BJ (cell line): ENCODE data around the gene MGARP. TPM values are rescaled to one million over a fixed set of nuclear protein-coding genes. Genes with fewer than 3 reads are reported as not detected.

Experiments
- CTCF ChIA-PET: fragments of 350-600 bp; formaldehyde crosslinking; extraction: SDS; loops from one replicate; lab custom pipeline; 2021; ENCODE audit warnings: antibody characterized with exemption, inconsistent platforms; lab: Yijun Ruan, JAX
- POLR2A ChIA-PET: fragments of 300-600 bp; sonication (Branson Sonifier 250); formaldehyde crosslinking; extraction: SDS; loops from one replicate; lab custom pipeline; 2021; ENCODE audit warnings: antibody characterized with exemption; lab: Charles Lee
- DNase-seq: peaks from one replicate; pipeline ENCODE4 v3.0.0-alpha.2; 2011; ENCODE audit warnings: low read depth
- H3K27me3 ChIP-seq: 2 replicates; pipeline ENCODE4 v1.6.0; 2011; ENCODE audit warnings: low read length; ENCODE audit not compliant: control insufficient read depth, insufficient read depth
- H3K36me3 ChIP-seq: 2 replicates; pipeline ENCODE4 v1.5.1; 2011; ENCODE audit warnings: low read length; ENCODE audit not compliant: control insufficient read depth, insufficient read depth
- H3K4me3 ChIP-seq: 2 replicates; pipeline ENCODE4 v1.5.1; 2011; ENCODE audit warnings: low read depth, mild to moderate bottlenecking, control low read depth, low read length
- polyA plus RNA-seq: library from polyadenylated mRNA; depleted of rRNA; stranded (reverse); fragments of >200 nt; gene quantifications from 2 replicates; pipeline ENCODE4 v1.2.3, GENCODE V29; 2011
- TF ChIP-seq, protein P1 (sequence below): IDR thresholded peaks from 2 replicates; pipeline ENCODE4 v1.5.1; 2011; ENCODE audit warnings: low read depth, mild to moderate bottlenecking, control low read depth, inconsistent platforms, low read length, moderate library complexity; ENCODE audit not compliant: insufficient read depth

Gene MGARP
- polyA plus RNA-seq, 1 experiment, result 24.2 TPM

DNA sequence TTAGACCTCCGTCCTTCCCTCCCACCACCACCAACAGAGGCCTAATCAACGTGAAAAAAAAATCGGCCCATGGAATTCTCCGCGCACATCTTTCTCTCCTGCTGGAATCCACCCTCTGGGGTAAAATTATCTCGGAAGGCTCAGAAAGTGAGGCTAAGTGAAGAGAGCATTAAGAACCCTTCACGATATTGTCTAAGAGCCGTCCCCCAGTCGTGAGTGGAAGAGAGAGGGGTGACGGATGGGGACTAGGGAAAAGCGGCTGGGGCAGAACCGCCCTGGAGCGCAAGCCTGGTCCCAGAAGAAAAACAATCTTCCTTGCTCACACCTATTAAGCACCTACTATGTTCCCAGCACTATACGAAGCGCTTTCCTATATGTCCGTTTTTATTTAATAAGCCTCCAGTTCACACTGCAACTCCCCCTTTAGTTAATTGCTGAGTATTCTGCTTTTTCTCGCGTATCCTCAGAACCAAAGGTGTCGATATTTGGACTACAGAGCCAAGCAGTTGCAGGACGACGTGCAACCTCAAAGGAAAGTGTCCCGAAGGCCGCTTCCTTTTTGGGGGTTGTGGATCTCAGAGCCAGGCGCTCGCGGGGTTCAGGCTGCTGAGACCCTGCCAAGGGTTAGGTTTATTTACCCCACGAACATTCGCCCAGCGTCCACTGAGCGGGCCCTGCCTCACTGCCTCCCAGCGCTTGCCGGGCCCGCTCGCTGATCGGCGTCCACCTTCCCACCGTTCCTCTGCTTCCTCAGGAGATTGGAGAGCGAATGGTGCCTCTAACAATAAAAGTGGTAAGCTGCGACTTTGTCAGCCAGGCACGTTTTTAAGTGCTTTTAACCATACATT, 889 bp downstream of the MGARP start:
- DNase-seq, result no peak
- Histone ChIP-seq H3K4me3 (peak overlapping the region; percentile 59), H3K27me3 (no peaks in the 10 kb centered on the region), H3K36me3 (no peaks in the 10 kb centered on the region)
- ChIA-PET POLR2A (no interaction called here), CTCF (interaction anchor here (1.7 to 2.1 kb wide), 2 partner anchors 11 to 28 kb away, joined by 4 to 6 read pairs; no protein-coding TSS in a partner anchor)
- TF ChIP-seq, protein P1, sequence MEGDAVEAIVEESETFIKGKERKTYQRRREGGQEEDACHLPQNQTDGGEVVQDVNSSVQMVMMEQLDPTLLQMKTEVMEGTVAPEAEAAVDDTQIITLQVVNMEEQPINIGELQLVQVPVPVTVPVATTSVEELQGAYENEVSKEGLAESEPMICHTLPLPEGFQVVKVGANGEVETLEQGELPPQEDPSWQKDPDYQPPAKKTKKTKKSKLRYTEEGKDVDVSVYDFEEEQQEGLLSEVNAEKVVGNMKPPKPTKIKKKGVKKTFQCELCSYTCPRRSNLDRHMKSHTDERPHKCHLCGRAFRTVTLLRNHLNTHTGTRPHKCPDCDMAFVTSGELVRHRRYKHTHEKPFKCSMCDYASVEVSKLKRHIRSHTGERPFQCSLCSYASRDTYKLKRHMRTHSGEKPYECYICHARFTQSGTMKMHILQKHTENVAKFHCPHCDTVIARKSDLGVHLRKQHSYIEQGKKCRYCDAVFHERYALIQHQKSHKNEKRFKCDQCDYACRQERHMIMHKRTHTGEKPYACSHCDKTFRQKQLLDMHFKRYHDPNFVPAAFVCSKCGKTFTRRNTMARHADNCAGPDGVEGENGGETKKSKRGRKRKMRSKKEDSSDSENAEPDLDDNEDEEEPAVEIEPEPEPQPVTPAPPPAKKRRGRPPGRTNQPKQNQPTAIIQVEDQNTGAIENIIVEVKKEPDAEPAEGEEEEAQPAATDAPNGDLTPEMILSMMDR, result no peak

GRCh38 chr4:139278485-139278884, 1.5 kb downstream of the MGARP start:
- ChIA-PET CTCF (no interaction called here), POLR2A (no interaction called here)
- no peak for DNase-seq
- Histone ChIP-seq H3K4me3 (no peak overlapping the region), H3K27me3 (no peaks in the 10 kb centered on the region), H3K36me3 (no peaks in the 10 kb centered on the region)
- TF ChIP-seq, protein P1, result no peak

DNA sequence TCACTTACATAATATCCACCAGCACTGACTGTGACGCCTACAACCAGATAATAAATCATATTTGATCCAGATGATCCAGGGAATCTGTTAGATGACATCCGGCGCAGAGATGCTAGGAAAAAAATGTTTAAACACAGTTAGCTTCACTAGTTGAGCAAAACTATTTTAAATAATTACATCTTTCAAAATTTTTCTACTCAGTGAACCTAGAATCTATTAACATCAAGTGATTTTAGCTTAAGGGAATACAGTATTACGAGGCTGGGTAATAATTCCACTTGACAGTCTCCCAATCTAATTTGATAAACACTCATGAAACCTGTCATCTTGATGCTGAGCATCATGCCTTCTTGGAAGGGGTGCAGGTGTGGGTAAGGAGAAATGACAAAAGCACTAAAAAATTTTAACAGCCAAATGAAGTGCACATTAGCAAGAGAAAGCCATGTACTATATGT, 4.7 kb downstream of the MGARP start:
- TF ChIP-seq, protein P1, result no peak
- H3K4me3 ChIP-seq, result no peak overlapping the region
- CTCF ChIA-PET, result interaction anchor here (1.2 kb wide), 1 partner anchor 19 kb away, joined by 3 read pairs; no protein-coding TSS in a partner anchor

DNA sequence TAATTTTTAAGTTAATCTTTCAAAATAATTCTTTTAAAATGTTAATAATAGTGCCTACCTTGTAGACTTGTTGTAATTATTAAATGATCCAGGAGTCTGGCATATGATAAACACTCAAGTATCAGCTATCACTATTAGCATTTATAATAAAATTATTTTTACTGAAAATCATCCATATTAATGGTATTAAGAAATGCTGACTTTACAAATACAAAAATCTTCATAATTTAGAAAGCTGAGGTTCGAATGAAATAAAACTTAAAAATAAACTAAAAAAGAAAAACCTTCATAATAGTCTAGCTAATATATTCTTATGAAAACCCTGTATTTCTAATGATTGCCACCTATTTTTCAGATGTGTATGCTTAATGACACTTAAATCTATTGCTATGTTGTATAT, 5.2 kb downstream of the MGARP start:
- Histone ChIP-seq H3K36me3 (no peaks in the 10 kb centered on the region), H3K27me3 (no peaks in the 10 kb centered on the region), H3K4me3 (no peak overlapping the region)
- CTCF ChIA-PET, result no interaction called here
- TF ChIP-seq, protein P1, result no peak
- POLR2A ChIA-PET, result interaction anchor here (0.6 kb wide), 1 partner anchor 181 kb away, joined by 3 read pairs; no protein-coding TSS in a partner anchor
- DNase-seq, result no peak

More for the DNA sequence above, 4.7 kb downstream of the MGARP start:
- H3K27me3 ChIP-seq, result no peaks in the 10 kb centered on the region
- DNase-seq, result no peak
- no peaks in the 10 kb centered on the region for H3K36me3 ChIP-seq
- POLR2A ChIA-PET, result interaction anchor here (0.6 kb wide), 1 partner anchor 180 kb away, joined by 3 read pairs; no protein-coding TSS in a partner anchor

DNA sequence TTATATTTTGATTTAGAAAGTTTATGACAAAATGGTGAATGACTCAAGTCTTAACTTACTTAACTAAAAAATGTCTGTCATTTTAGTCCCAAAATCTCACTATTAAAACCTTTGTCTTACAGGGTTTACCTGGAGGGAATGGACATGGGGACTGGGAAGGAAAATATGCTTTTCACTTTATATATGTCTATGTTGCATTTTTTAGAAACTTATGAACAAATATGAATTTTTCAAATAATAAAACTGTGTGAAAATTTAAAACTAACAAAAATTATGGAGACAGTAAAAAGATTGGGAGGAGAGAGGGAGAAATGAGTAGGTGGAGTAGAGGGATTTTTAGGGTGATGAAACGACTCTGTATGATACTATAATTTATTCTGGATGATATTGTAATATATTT, 6.2 kb downstream of the MGARP start:
- POLR2A ChIA-PET, result no interaction called here

More for the DNA sequence above, 6.2 kb downstream of the MGARP start:
- DNase-seq, result no peak
- CTCF ChIA-PET, result no interaction called here
- H3K36me3 ChIP-seq, result no peaks in the 10 kb centered on the region
- TF ChIP-seq, protein P1, result no peak
- H3K4me3 ChIP-seq, result no peak overlapping the region
- no peaks in the 10 kb centered on the region for H3K27me3 ChIP-seq
